Stimulated activated CD8-positive, alpha-beta memory T cell treated with anti-CD3 and anti-CD28 coated beads, Interleukin-4, amount 100 ng/mL, for 1 hour (primary cell): Measurements from ENCODE around the gene AMN.

ENCODE experiments used
- DNase-seq, 2 donors: peaks; one replicate each; pipeline ENCODE4 v3.0.0-alpha.2; 2020; ENCODE audit warnings: low read depth in 2 of 2, low spot score in 1 of 2

The AMN gene

DNA sequence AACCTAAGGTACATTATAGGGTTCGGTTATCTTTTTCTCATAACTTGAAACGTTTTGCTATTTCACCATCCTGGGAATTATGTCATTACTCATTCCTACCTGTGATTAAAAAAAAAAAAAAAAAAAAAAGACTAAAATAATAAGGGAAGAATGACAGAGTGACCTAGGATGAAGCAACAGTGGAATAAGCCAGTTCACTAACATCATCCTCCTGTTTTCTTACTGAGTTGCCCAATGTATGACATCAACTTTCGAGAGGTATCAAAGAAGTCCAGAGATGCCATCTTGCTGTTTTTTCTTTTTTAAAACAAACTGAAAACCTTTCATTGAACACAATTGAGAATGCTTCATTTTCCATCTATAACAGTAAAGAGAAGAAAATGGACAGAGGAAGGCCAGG lies 42.8 kb downstream of the AMN start:
- no peak for DNase-seq

DNA sequence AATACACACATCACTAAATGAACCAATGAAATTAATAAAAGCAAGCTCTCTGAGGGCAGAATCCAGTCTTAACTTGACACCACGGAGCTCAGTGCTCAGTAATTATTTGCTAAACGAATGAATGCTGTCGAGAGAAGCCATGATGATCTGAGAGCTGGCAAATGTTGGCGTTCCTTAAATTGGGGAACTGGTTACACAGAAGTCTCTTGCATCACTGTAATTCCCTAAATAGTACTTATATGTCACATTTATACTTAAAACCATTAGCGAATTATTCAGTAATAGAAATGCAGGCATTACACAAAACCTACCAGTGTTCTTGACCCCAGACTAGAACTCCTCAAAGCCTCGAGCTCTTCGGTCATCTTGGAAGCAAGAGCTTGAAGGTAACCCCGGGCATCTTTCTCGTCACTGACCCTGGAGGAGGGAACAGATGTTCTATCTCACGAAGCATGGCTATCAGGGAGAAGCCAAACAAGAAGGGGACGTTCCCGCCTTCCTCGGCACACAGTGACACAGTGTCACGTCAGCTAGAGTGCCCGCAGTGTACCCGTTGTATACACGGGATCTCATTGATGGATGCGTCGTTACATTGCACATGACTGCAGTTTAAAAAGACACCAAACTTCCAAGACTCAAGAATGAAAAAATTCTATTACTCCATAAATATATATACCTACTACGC lies 43.6 kb downstream of the AMN start:
- no peak for DNase-seq

DNA sequence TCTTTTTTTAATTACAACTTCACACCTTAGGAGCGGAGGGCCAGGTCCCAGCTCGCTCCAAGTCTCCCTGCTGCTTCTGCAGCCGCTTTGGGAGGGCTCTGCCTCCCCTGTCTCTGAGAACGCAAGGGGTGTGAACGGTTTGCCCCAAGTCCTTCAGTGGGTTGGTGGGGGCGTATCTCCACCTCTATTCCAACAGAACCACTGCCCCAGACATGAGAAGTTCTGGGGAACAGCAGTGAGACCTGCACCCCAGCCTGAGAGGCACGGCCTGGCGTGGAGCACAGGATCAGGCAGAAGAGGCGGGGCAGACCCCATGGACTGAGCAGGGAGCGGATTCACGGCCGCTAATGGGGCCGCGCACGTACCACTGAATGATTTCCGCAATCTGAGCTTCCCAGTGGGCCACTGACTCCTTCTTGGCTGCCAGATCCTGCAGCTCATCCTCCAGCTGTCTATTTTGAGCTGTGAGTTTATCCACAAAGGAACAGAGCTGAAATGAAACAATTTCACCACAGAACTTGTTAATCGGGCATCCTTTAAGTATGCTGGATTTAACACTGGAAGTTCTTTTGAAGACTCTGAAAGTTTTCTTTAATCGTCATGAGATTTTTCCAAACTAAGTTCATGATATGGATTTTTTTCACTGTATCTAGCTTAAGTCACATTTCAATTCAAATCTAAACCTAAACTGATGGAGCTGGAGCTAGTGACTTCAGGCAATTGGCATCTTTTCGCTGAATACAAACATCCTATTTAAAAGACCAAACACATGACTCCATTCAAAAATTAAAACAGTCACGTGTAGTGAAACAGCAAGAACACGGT lies 44.4 kb downstream of the AMN start:
- DNase-seq: no peak

DNA sequence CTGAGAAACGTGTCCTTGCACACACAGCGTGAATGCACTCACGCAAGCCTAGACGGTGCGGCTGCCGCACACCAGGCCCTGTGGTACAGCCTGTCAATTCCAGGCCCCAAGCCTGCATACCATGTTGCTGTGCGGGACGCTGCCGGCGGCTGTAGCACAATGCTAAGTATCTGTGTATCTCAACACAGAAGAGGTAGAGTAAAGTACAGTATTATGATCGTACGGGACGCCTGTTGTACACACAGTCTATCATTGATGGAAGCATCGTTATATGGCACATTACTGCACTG lies 45.0 kb downstream of the AMN start:
- DNase-seq: no peak

DNA sequence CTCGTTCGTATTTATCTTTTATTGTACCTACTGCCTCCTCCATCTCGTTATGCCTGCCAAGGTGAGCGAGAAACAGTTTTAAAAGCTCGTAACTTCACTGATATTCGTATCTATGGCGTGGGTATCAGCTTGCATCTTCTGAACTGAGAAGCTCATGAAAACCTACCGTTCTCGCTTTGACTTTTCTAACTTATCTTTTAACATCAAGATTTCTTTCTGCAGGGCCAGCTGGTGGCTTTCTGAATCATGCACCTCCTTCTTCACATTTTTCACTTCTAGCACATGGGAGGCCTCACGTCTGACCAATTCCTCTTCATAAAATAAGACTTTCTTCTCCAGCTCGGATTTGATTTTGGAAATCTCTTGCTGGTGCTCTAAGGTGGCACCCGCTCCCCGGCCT lies 45.8 kb downstream of the AMN start:
- DNase-seq: no peak

DNA sequence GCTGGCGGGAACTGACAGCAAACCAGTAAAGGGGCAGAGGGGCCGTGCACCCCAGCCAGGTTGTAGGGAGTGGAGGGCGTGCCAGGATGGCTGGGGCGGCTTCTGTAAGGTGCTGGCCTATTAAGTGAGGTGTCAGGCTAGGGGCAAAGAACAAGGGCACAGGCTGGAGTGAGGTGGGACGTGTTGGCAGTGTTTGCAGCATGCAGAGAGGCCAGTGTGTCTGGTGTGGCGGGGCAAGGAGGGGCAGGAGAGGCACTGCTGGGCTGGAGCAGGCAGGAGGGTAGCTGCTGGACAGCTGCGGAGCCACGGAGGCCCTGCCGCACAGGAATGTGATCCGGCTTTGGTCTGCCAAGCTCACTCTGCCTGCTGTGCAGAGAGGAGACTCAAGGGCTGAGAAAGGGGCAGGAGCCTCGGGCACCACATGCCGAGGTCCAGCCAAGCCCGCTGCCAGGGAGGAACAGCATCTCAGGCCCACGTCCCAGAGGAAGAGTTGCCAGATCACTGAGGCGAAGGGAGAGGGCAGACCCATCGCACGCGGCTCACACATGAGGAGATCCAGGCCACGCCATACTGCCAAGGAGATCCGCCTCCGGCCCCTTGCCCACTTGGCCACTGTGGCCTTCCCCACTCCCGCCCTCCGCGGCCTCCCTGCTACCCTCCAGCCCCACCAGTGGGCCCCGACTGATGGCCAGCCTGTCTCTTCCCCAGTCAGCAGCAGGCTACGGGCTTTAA lies 46.8 kb downstream of the AMN start:
- DNase-seq: no peak

DNA sequence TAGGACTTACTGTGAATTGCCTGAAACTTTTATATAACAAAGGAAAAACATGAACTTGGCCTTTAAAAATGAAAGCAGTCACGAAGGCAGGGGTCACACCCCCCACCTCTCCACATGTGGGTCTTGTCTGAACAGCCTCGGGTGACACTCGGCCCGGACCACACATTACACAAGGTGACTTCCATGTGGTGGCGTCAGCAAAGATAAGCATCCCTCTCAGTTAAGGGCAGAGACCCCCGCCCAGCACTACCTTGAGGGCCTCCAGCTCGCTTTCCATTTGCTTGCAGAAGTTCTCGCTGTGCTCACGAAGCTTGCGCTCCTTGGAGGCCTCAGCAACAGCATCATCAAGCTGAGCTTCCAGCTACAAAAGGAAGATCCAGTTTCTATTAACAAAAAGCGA lies 47.4 kb downstream of the AMN start:
- DNase-seq: no peak

DNA sequence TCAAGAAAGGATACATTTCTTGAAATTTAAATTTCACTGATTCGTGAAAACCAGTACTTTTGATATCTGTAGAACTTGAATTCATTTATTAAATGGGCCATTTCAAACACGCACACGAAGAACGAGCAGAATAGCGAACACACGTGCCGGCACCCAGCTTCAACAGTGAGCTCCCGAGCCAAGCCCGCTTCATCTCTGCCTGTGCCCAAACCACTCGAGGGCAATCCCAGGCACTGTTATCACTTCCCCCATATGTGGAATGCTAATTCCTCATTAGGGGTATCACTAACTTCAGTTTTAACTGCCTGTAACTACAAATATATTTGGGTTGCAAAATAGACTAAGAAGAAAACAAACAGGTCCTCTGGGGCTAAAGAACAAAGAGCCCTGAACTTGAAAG lies 48.0 kb downstream of the AMN start:
- DNase-seq: no peak

DNA sequence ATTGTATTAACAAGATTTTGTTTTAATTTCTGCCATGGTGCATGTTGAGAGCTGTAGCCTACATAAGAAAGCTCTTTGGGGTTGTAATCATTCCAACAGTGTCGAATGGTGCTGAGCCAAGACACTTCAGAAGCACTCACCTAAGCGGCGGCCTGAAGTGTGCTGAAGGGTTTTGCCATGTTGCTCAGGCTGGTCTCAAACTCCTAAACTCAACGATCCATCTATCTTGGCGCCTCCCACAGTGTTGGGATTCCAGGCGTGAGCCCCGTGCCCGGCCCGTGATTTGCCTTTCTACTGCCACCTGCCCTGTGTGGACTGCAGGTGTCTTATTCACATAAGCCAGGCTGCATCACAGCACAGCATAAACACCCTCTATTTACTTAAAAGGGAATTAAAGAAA lies 48.9 kb downstream of the AMN start:
- DNase-seq: no peak

DNA sequence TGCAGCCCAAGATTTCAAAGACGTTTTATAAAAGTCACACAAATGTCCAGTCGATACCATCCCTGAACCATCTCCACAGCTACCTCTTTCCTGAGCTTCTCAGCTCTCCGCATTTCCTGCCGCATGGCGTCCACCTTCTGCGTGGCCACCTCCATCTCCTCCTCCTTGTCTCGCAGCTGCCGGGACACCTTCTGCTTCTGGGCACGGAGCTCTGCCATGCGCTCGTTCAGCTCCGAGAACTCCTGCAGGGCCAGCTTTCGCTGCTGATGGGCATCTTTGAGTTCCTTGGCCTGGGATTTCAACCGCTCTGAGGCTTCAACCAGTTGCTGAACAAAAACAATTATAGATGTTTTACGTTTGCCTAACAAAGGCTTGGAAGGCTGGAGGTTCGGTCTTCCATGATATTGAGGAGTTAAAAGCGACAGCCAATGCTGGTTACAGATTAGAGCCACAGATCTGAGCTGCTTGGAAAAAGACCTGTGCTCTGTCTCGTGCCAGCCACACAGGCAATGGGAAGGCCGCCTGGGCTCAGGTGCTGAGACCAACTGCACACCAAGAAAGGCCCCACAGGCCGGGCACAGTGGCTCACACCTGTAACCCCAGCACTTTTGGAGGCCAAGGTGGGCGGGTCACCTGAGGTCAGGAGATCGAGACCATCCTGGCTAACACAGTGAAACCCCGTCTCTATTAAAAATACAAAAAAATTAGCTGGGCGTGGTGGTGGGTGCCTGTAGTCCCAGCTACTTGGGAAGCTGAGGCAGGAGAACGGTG lies 49.6 kb downstream of the AMN start:
- DNase-seq: no peak

DNA sequence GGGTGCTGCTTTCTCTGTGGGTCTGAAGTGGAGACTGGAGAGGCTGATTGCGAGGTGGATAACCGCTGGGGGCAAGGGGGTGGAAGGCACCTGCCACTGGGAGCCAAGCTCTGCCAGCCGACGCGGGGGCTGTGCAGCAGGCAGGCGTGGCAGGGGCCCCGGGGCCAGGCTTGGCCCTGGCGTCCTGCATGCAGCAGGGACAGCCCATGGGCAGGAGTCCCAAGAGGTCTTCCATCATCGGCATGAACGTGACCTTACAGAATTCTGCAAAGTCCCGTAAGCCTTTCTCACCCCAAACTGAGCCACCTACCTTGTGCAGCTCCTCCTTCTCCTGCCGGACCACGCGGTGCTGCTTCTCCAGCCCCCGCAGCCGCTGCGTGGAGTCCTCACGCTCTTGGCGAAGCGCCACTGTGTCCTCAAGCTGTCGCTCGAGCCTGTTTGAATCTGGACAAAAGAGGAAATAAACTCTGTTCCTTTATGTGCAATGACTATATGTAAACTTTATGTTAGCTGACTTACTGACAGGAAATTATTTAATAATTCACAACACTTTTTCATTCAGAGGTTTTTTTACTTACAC lies 51.3 kb downstream of the AMN start:
- no peak for DNase-seq

DNA sequence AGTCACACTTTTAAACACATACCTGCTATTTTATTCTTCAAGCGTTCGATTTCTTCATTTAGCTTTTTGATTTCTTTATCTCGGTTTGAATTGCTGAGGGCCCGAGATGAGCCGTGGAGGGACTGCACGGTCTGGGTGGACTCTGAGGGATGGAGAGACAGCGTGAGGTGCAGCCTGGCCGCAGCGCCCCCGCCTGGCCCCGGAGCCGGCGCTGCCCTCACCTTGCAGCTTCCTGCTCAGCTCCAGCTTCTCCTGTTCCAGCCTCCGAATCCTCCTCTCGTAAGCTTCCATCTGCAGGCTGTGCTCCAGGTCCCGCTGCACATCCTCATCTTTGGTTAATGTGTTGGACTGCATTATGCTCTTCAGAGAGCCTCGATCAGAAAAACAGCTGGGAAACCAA lies 53.2 kb downstream of the AMN start:
- no peak for DNase-seq

DNA sequence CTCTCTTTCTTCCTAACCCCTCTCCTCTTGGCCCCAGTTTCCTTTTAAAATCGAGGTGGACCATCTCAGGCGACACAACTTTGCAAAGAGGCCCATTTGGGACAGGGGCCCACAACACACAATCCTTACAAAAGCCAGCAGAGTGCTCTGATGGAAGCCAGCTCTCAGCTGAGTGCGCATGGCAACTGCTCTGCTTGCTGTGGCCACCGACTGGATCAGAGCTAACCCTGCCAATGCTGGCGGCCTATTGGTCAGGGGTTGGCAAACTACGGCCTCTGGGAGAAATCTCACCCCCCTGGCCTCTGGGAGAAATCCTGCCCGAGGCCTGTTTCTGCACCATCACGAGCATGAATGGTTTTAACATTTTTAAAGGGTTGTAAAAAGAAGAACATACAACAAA lies 55.0 kb downstream of the AMN start:
- no peak for DNase-seq

DNA sequence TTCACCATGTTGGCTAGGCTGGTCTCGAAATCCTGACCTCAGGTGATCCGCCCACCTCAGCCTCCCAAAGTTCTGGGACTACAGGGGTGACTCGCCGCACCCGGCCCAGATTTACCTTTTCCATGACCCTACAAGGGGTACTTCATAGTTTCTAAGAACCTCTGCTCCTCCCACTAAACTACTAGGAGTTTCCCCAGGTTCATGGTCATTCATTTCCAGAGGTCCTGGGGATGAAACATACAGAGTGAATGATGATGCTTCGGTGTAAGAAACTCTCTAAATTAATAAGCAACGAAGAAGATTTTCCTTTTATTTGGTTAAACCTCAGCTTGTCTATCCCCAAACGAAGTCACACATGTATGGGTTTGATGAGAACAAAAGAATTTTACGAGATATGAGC lies 56.9 kb downstream of the AMN start:
- DNase-seq: no peak

DNA sequence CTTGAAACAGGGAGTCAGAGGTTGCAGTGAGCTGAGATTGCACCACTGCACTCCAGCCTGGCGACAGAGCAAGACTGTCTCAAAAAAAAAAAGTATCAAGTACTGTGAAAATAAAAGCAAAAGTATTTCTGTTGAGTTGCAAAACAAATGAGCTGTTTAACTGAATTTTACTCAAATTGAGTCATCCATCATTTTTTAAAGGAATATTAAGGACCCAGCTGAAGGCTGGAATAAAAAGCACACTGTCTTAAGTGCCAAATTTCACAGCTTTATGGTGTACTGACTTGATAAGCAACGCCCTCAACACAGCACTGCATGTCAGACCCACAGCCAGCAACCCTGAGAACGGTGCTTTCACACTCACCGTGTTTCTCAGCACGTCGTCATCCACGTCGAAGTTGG lies 57.9 kb downstream of the AMN start:
- no peak for DNase-seq
